Measurements from ENCODE around the gene TANGO2.

The TANGO2 gene

GRCh38 chr22:20044495-20045151 is 23.7 kb downstream of the TANGO2 start:
- Histone ChIP-seq H3K4me3 (ENCODE audit: low read depth in 1 of 2, low read length in 2 of 2) (no peak overlapping the region), H3K36me3 (ENCODE audit: control insufficient read depth in 1 of 2, insufficient read depth in 2 of 2, low read length in 2 of 2) (peaks cover 12 to 26% of the 10 kb centered on the region in 2 donors), H3K27ac (ENCODE audit: low read length) (no peak overlapping the region), H3K4me1 (ENCODE audit: control insufficient read depth in 1 of 2, insufficient read depth in 2 of 2, low read length in 2 of 2) (peaks cover 0 to 5% of the 10 kb centered on the region in 2 donors), H3K9me3 (ENCODE audit: control insufficient read depth in 1 of 2, low read length in 2 of 2) (no peaks in the 10 kb centered on the region), H3K27me3 (ENCODE audit: low read depth, low read length) (no peaks in the 10 kb centered on the region)

GRCh38 chr22:20046730-20047129 is 25.8 kb downstream of the TANGO2 start:
- Histone ChIP-seq H3K27ac (ENCODE audit: low read length) (no peak overlapping the region), H3K4me3 (ENCODE audit: low read depth in 1 of 2, low read length in 2 of 2) (no peak overlapping the region), H3K27me3 (ENCODE audit: low read depth, low read length) (no peaks in the 10 kb centered on the region), H3K9me3 (ENCODE audit: control insufficient read depth in 1 of 2, low read length in 2 of 2) (no peaks in the 10 kb centered on the region), H3K4me1 (ENCODE audit: control insufficient read depth in 1 of 2, insufficient read depth in 2 of 2, low read length in 2 of 2) (no peaks in the 10 kb centered on the region), H3K36me3 (ENCODE audit: control insufficient read depth in 1 of 2, insufficient read depth in 2 of 2, low read length in 2 of 2) (peaks cover 9 to 23% of the 10 kb centered on the region in 2 donors)

GRCh38 chr22:20051927-20052308 is 31.0 kb downstream of the TANGO2 start:
- H3K36me3 ChIP-seq (ENCODE audit: control insufficient read depth in 1 of 2, insufficient read depth in 2 of 2, low read length in 2 of 2): peaks cover 10 to 57% of the 10 kb centered on the region in 2 donors
- H3K27ac ChIP-seq (ENCODE audit: low read length): no peak overlapping the region
- H3K4me1 ChIP-seq (ENCODE audit: control insufficient read depth in 1 of 2, insufficient read depth in 2 of 2, low read length in 2 of 2): no peaks in the 10 kb centered on the region
- H3K4me3 ChIP-seq (ENCODE audit: low read depth in 1 of 2, low read length in 2 of 2): no peak overlapping the region
- no peaks in the 10 kb centered on the region for H3K27me3 ChIP-seq (ENCODE audit: low read depth, low read length)
- no peaks in the 10 kb centered on the region for H3K9me3 ChIP-seq (ENCODE audit: control insufficient read depth in 1 of 2, low read length in 2 of 2)

- Histone ChIP-seq H3K4me3 (ENCODE audit: low read depth in 1 of 2, low read length in 2 of 2) (no peak overlapping the region), H3K36me3 (ENCODE audit: control insufficient read depth in 1 of 2, insufficient read depth in 2 of 2, low read length in 2 of 2) (peaks cover 10 to 59% of the 10 kb centered on the region in 2 donors), H3K9me3 (ENCODE audit: control insufficient read depth in 1 of 2, low read length in 2 of 2) (no peaks in the 10 kb centered on the region), H3K4me1 (ENCODE audit: control insufficient read depth in 1 of 2, insufficient read depth in 2 of 2, low read length in 2 of 2) (no peaks in the 10 kb centered on the region), H3K27ac (ENCODE audit: low read length) (no peak overlapping the region), H3K27me3 (ENCODE audit: low read depth, low read length) (no peaks in the 10 kb centered on the region)
Measured at GRCh38 chr22:20052309-20053259, 31.7 kb downstream of the TANGO2 start.

GRCh38 chr22:20053407-20054033 is 32.6 kb downstream of the TANGO2 start:
- H3K9me3 ChIP-seq (ENCODE audit: control insufficient read depth in 1 of 2, low read length in 2 of 2): no peaks in the 10 kb centered on the region
- H3K36me3 ChIP-seq (ENCODE audit: control insufficient read depth in 1 of 2, insufficient read depth in 2 of 2, low read length in 2 of 2): peaks cover 10 to 59% of the 10 kb centered on the region in 2 donors
- H3K4me1 ChIP-seq (ENCODE audit: control insufficient read depth in 1 of 2, insufficient read depth in 2 of 2, low read length in 2 of 2): no peaks in the 10 kb centered on the region
- H3K27ac ChIP-seq (ENCODE audit: low read length): no peak overlapping the region
- H3K27me3 ChIP-seq (ENCODE audit: low read depth, low read length): no peaks in the 10 kb centered on the region
- no peak overlapping the region for H3K4me3 ChIP-seq (ENCODE audit: low read depth in 1 of 2, low read length in 2 of 2)

- no peaks in the 10 kb centered on the region for H3K9me3 ChIP-seq (ENCODE audit: control insufficient read depth in 1 of 2, low read length in 2 of 2)
- no peak overlapping the region for H3K27ac ChIP-seq (ENCODE audit: low read length)
- no peaks in the 10 kb centered on the region for H3K4me1 ChIP-seq (ENCODE audit: control insufficient read depth in 1 of 2, insufficient read depth in 2 of 2, low read length in 2 of 2)
- no peaks in the 10 kb centered on the region for H3K27me3 ChIP-seq (ENCODE audit: low read depth, low read length)
- no peak overlapping the region for H3K4me3 ChIP-seq (ENCODE audit: low read depth in 1 of 2, low read length in 2 of 2)
- peaks cover 14 to 59% of the 10 kb centered on the region in 2 donors for H3K36me3 ChIP-seq (ENCODE audit: control insufficient read depth in 1 of 2, insufficient read depth in 2 of 2, low read length in 2 of 2)
Measured at GRCh38 chr22:20054034-20054427, 33.1 kb downstream of the TANGO2 start.

- Histone ChIP-seq H3K4me1 (ENCODE audit: control insufficient read depth in 1 of 2, insufficient read depth in 2 of 2, low read length in 2 of 2) (no peaks in the 10 kb centered on the region), H3K4me3 (ENCODE audit: low read depth in 1 of 2, low read length in 2 of 2) (no peak overlapping the region), H3K27me3 (ENCODE audit: low read depth, low read length) (no peaks in the 10 kb centered on the region), H3K27ac (ENCODE audit: low read length) (no peak overlapping the region), H3K9me3 (ENCODE audit: control insufficient read depth in 1 of 2, low read length in 2 of 2) (no peaks in the 10 kb centered on the region), H3K36me3 (ENCODE audit: control insufficient read depth in 1 of 2, insufficient read depth in 2 of 2, low read length in 2 of 2) (peaks cover 14 to 59% of the 10 kb centered on the region in 2 donors)
Measured at GRCh38 chr22:20054485-20054884, 33.6 kb downstream of the TANGO2 start.

GRCh38 chr22:20055144-20055543 is 34.2 kb downstream of the TANGO2 start:
- H3K27ac ChIP-seq (ENCODE audit: low read length): no peak overlapping the region
- H3K4me3 ChIP-seq (ENCODE audit: low read depth in 1 of 2, low read length in 2 of 2): no peak overlapping the region
- H3K36me3 ChIP-seq (ENCODE audit: control insufficient read depth in 1 of 2, insufficient read depth in 2 of 2, low read length in 2 of 2): peaks cover 14 to 59% of the 10 kb centered on the region in 2 donors
- no peaks in the 10 kb centered on the region for H3K4me1 ChIP-seq (ENCODE audit: control insufficient read depth in 1 of 2, insufficient read depth in 2 of 2, low read length in 2 of 2)
- no peaks in the 10 kb centered on the region for H3K27me3 ChIP-seq (ENCODE audit: low read depth, low read length)
- H3K9me3 ChIP-seq (ENCODE audit: control insufficient read depth in 1 of 2, low read length in 2 of 2): no peaks in the 10 kb centered on the region

- H3K36me3 ChIP-seq (ENCODE audit: control insufficient read depth in 1 of 2, insufficient read depth in 2 of 2, low read length in 2 of 2): peaks cover 14 to 61% of the 10 kb centered on the region in 2 donors
- H3K27ac ChIP-seq (ENCODE audit: low read length): no peak overlapping the region
- H3K9me3 ChIP-seq (ENCODE audit: control insufficient read depth in 1 of 2, low read length in 2 of 2): no peaks in the 10 kb centered on the region
- H3K27me3 ChIP-seq (ENCODE audit: low read depth, low read length): no peaks in the 10 kb centered on the region
- H3K4me3 ChIP-seq (ENCODE audit: low read depth in 1 of 2, low read length in 2 of 2): no peak overlapping the region
- H3K4me1 ChIP-seq (ENCODE audit: control insufficient read depth in 1 of 2, insufficient read depth in 2 of 2, low read length in 2 of 2): no peaks in the 10 kb centered on the region
Measured at GRCh38 chr22:20055654-20056053, 34.7 kb downstream of the TANGO2 start.

GRCh38 chr22:20056161-20056560 is 35.3 kb downstream of the TANGO2 start:
- Histone ChIP-seq H3K4me3 (ENCODE audit: low read depth in 1 of 2, low read length in 2 of 2) (no peak overlapping the region), H3K27me3 (ENCODE audit: low read depth, low read length) (no peaks in the 10 kb centered on the region), H3K36me3 (ENCODE audit: control insufficient read depth in 1 of 2, insufficient read depth in 2 of 2, low read length in 2 of 2) (peaks cover 14 to 66% of the 10 kb centered on the region in 2 donors), H3K4me1 (ENCODE audit: control insufficient read depth in 1 of 2, insufficient read depth in 2 of 2, low read length in 2 of 2) (no peaks in the 10 kb centered on the region), H3K9me3 (ENCODE audit: control insufficient read depth in 1 of 2, low read length in 2 of 2) (no peaks in the 10 kb centered on the region), H3K27ac (ENCODE audit: low read length) (no peak overlapping the region)

GRCh38 chr22:20056696-20057386 is 35.9 kb downstream of the TANGO2 start:
- Histone ChIP-seq H3K27ac (ENCODE audit: low read length) (no peak overlapping the region), H3K9me3 (ENCODE audit: control insufficient read depth in 1 of 2, low read length in 2 of 2) (no peaks in the 10 kb centered on the region), H3K4me3 (ENCODE audit: low read depth in 1 of 2, low read length in 2 of 2) (no peak overlapping the region), H3K36me3 (ENCODE audit: control insufficient read depth in 1 of 2, insufficient read depth in 2 of 2, low read length in 2 of 2) (peaks cover 14 to 69% of the 10 kb centered on the region in 2 donors), H3K27me3 (ENCODE audit: low read depth, low read length) (no peaks in the 10 kb centered on the region), H3K4me1 (ENCODE audit: control insufficient read depth in 1 of 2, insufficient read depth in 2 of 2, low read length in 2 of 2) (no peaks in the 10 kb centered on the region)

All from muscle layer of duodenum (tissue), 2 donors.